GM12878 (cell line): Measurements from ENCODE around the gene TH. TPM values are rescaled to one million over a fixed set of nuclear protein-coding genes. Genes with fewer than 3 reads are reported as not detected.

ENCODE experiments used
- ATAC-seq: fragments of 200-7000 bp; cut with Tn5 transposase; 3 replicates; pipeline ENCODE4 v1.9.1; 2020; ENCODE audit warnings: mild to moderate bottlenecking, moderate library complexity
- BruUV-seq: library from RNA; stranded (reverse); fragments of 400-500 nt; replicated peaks from 2 replicates; lab custom pipeline; 2021; lab: Mats Ljungman, UMichigan
- CTCF ChIA-PET: fragments of 300-600 bp; sonication (Branson Sonifier 250); formaldehyde crosslinking; extraction: SDS; loops from one replicate; lab custom pipeline; 2021; ENCODE audit warnings: inconsistent platforms; lab: Yijun Ruan, JAX
- POLR2A ChIA-PET: fragments of 350-600 bp; formaldehyde crosslinking; extraction: SDS; loops from one replicate; lab custom pipeline; 2021; ENCODE audit warnings: inconsistent platforms; lab: Charles Lee
- RAD21 ChIA-PET: fragments of 300-600 bp; sonication (Branson Sonifier 250); formaldehyde crosslinking; loops from one replicate; lab custom pipeline; 2023; ENCODE audit warnings: antibody characterized with exemption; ENCODE audit not compliant: unreplicated experiment; lab: Charles Lee
- SMC1A ChIA-PET: fragments of 300-600 bp; sonication (Branson Sonifier 250); formaldehyde crosslinking; loops from one replicate; lab custom pipeline; 2023; ENCODE audit not compliant: unreplicated experiment, uncharacterized antibody; lab: Charles Lee
- DNase-seq: peaks from one replicate; pipeline ENCODE4 v3.0.0-alpha.2; 2011; ENCODE audit warnings: low read depth, low spot score
- FAIRE-seq: peaks from 3 replicates; lab custom pipeline; 2011; peaks lifted over from hg19 to GRCh38; lab: Jason Lieb, UNC
- H2AFZ ChIP-seq: 2 replicates; pipeline ENCODE4 v1.6.0; 2011; ENCODE audit warnings: low read depth, low read length, control low read depth; ENCODE audit not compliant: control insufficient read depth
- H3K27ac ChIP-seq: 2 replicates; pipeline ENCODE4 v1.5.1; 2011; ENCODE audit warnings: control low read depth; ENCODE audit not compliant: control insufficient read depth, insufficient read depth
- H3K27me3 ChIP-seq, 2 experiments: replicated peaks in 1 of 2; 2 replicates each; pipeline versions ENCODE4 v1.6.0 to v1.6.1; 2011; ENCODE audit warnings: low read length in 1 of 2; ENCODE audit not compliant: control insufficient read depth in 2 of 2, insufficient read depth in 2 of 2
- H3K36me3 ChIP-seq, 2 experiments: 2 replicates each; pipeline ENCODE4 v1.5.1; 2011; ENCODE audit warnings: low read length in 1 of 2; ENCODE audit not compliant: control insufficient read depth in 2 of 2, insufficient read depth in 2 of 2
- H3K4me1 ChIP-seq: 2 replicates; pipeline ENCODE4 v1.6.1; 2011; ENCODE audit warnings: mild to moderate bottlenecking, low read length, moderate library complexity, mixed read lengths; ENCODE audit not compliant: control insufficient read depth, insufficient read depth
- H3K4me2 ChIP-seq: 2 replicates; pipeline ENCODE4 v1.6.0; 2011; ENCODE audit warnings: control low read depth; ENCODE audit not compliant: control insufficient read depth, insufficient read depth
- H3K4me3 ChIP-seq: fragments of 200-600 bp; sonication (generic); 2 replicates; pipeline ENCODE4 v1.5.1; 2016
- H3K79me2 ChIP-seq: 2 replicates; pipeline ENCODE4 v1.6.0; 2011; ENCODE audit warnings: low read length; ENCODE audit not compliant: control insufficient read depth, insufficient read depth
- H3K9ac ChIP-seq: 2 replicates; pipeline ENCODE4 v1.8.0; 2011; ENCODE audit warnings: low read length, control low read depth, mixed read lengths; ENCODE audit not compliant: control insufficient read depth, insufficient read depth
- H3K9me3 ChIP-seq: replicated peaks from 3 replicates; pipeline ENCODE4 v1.5.1; 2011; ENCODE audit warnings: mild to moderate bottlenecking, low read length; ENCODE audit not compliant: control insufficient read depth, insufficient read depth
- H4K20me1 ChIP-seq: 2 replicates; pipeline ENCODE4 v1.6.0; 2011; ENCODE audit not compliant: control insufficient read depth, insufficient read depth
- ATF2 ChIP-seq: IDR thresholded peaks from 2 replicates; pipeline ENCODE4 v1.6.1; 2012; ENCODE audit warnings: low read length, inconsistent platforms
- BRCA1 ChIP-seq: IDR thresholded peaks from 2 replicates; pipeline ENCODE4 v1.6.1; 2011; ENCODE audit warnings: low read depth, low read length, improper control_type of control experiment
- CUX1 ChIP-seq: IDR thresholded peaks from 2 replicates; pipeline ENCODE4 v1.6.1; 2012; ENCODE audit warnings: improper control_type of control experiment, low read depth, low read length; ENCODE audit not compliant: insufficient replicate concordance
- EGR1 ChIP-seq, 2 experiments: IDR thresholded peaks; 1 replicate in 1 of 2; 2 replicates in 1 of 2; pipeline ENCODE4 v1.6.1; 2011 to 2012; ENCODE audit warnings: low read depth in 2 of 2, low read length in 2 of 2, borderline replicate concordance in 1 of 2, mild to moderate bottlenecking in 1 of 2, moderate library complexity in 1 of 2
- HDGF ChIP-seq: fragments of 450-650 bp; IDR thresholded peaks from 2 replicates; pipeline ENCODE4 v1.6.1; 2016; ENCODE audit warnings: antibody characterized with exemption
- LARP7 ChIP-seq: fragments of 450-650 bp; IDR thresholded peaks from 2 replicates; pipeline ENCODE4 v1.6.1; 2017; ENCODE audit warnings: mild to moderate bottlenecking
- NR2C2 ChIP-seq: IDR thresholded peaks from 2 replicates; pipeline ENCODE4 v1.6.1; 2011; ENCODE audit warnings: borderline replicate concordance, low read depth; ENCODE audit not compliant: control insufficient read depth, insufficient read length
- POLR2AphosphoS5 ChIP-seq: IDR thresholded peaks from 2 replicates; pipeline ENCODE4 v1.6.1; 2011; ENCODE audit warnings: mild to moderate bottlenecking, low read length, inconsistent platforms
- RFX5 ChIP-seq: IDR thresholded peaks from 2 replicates; pipeline ENCODE4 v1.6.1; 2011; ENCODE audit warnings: low read depth, low read length, improper control_type of control experiment
- STAT1 ChIP-seq: fragments of 450-650 bp; conservative IDR thresholded peaks from 2 replicates; pipeline ENCODE4 v1.6.1; 2014; ENCODE audit warnings: antibody characterized with exemption, mild to moderate bottlenecking
- TARDBP ChIP-seq: IDR thresholded peaks from 2 replicates; pipeline ENCODE4 v1.6.1; 2016; ENCODE audit warnings: borderline replicate concordance
- TBL1XR1 ChIP-seq: IDR thresholded peaks from 2 replicates; pipeline ENCODE4 v1.6.1; 2012; ENCODE audit warnings: low read depth, low read length, improper control_type of control experiment
- WGBS: methylation state at CpG from one replicate; pipeline ENCODE4 v1.1.6; 2016; ENCODE audit warnings: low lambda C conversion rate; ENCODE audit not compliant: insufficient replicate concordance, insufficient coverage; ENCODE audit errors: missing lambda C conversion rate; 5-methylcytosine and 5-hydroxymethylcytosine counted together
- in situ Hi-C: fragments of 300-500 bp; cut with MboI; formaldehyde crosslinking; loops from 9 replicates; pipeline ENCODE4 v1.14.3; 2018; ENCODE audit warnings: mixed read lengths
- intact Hi-C: fragments of 100-400 bp; cut with micrococcal nuclease; formaldehyde crosslinking; loops from one replicate; pipeline ENCODE4 v1.14.2; 2022; ENCODE audit not compliant: unreplicated experiment
- polyA plus RNA-seq, 11 experiments: library from polyadenylated mRNA; depleted of rRNA in 4 of 11; unstranded in 6 of 11; stranded (reverse) in 5 of 11; fragments of >200 nt; fragmentation: Nextera tagmentation in 4 of 11; fragmentation: Illumina TruSeq in 1 of 11; extraction: Ambion mirVana in 4 of 11; extraction: Trizol in 1 of 11; gene quantifications; 1 replicate in 1 of 11; 2 replicates in 10 of 11; pipeline versions ENCODE4 v1.2.1 to v1.2.3, GENCODE V29; 2011 to 2016; ENCODE audit warnings: inconsistent platforms in 2 of 11, missing spikeins in 2 of 11, low read depth in 1 of 11
- total RNA-seq, 4 experiments: library from RNA; depleted of rRNA in 3 of 4; stranded (reverse); fragments of >200 nt in 3 of 4; fragmentation: Illumina TruSeq in 1 of 4; extraction: Trizol in 1 of 4; gene quantifications; 2 replicates each; pipeline versions ENCODE4 v1.2.1 to v1.2.3, GENCODE V29; 2013 to 2021

The TH gene
- total and polyA plus RNA-seq, 10 of the 15 experiments (the other 5 are each of a cell fraction or from before 2014, with no cell fraction given) = not detected

DNA sequence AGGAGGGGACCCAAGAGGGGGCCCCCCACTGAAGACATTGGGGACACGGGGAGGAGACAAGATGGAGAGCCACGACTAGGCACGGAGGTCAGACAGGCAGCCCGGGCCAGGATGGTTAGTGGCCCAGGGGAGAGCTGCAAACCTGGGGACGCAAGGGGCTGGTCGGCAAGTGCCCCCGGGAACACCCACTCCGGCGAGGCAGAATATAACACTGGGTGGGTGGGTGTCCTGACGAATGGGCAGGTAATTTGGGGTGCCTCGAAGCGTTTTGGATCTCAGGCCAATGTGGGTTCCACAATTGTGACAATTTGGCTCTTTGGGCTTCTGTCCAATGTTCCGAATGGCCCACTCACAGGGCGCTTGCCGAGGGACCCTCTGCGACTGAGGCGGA, 42.3 kb downstream of the TH start:
- Histone ChIP-seq H3K4me1 (no peaks in the 10 kb centered on the region), H3K4me2 (no peak overlapping the region), H3K36me3 (no peaks in the 10 kb centered on the region), H3K9ac (no peak overlapping the region), H3K9me3 (no peaks in the 10 kb centered on the region), H3K27ac (no peak overlapping the region), H4K20me1 (no peaks in the 10 kb centered on the region), H2AFZ (no peak overlapping the region), H3K4me3 (no peak overlapping the region), H3K79me2 (no peaks in the 10 kb centered on the region), H3K27me3 (peaks cover 0 to 5% of the 10 kb centered on the region in 2 experiments; a peak in 1 of 4 replicates)
- ChIA-PET RAD21 (no interaction called here), POLR2A (no interaction called here), CTCF (no interaction called here), SMC1A (no interaction called here)
- BruUV-seq = no TSS peak
- TF ChIP-seq POLR2AphosphoS5 (no peak), EGR1 (IDR thresholded peaks at IDR 0.05; ENCODE audit: borderline replicate concordance in 1 of 2, low read depth in 2 of 2, low read length in 2 of 2) (no peak), TBL1XR1 (no peak), BRCA1 (no peak), HDGF (no peak), RFX5 (no peak), TARDBP (no peak), NR2C2 (no peak), STAT1 (no peak), CUX1 (no peak), LARP7 (no peak), ATF2 (no peak)
- intact Hi-C loops = no loop called here
- WGBS = 62% methylated on average over 17 of the region's 17 CpGs
- DNase-seq (no peak), FAIRE-seq (no peak), ATAC-seq (no peak)
- in situ Hi-C loops = no loop called here
